SK-N-SH treated with all-trans-retinoic acid at 6 μM for 48 hours (cell line): ENCODE data around the gene GLI2.

Experiments
- ARNTL ChIP-seq: fragments of 450-650 bp; formaldehyde crosslinking; IDR thresholded peaks from 2 replicates; pipeline ENCODE4 v1.5.0; 2020; ENCODE audit warnings: low read depth, mild to moderate bottlenecking, moderate library complexity, borderline replicate concordance
- CSDC2 ChIP-seq: fragments of 250-450 bp; sonication (Bioruptor Pico); IDR thresholded peaks from 2 replicates; pipeline ENCODE4 v1.5.0; 2020; ENCODE audit warnings: mild to moderate bottlenecking, moderate library complexity
- CSRNP3 ChIP-seq: fragments of 250-450 bp; sonication (Bioruptor Pico); IDR thresholded peaks from 2 replicates; pipeline ENCODE4 v1.5.1; 2021; ENCODE audit warnings: mild to moderate bottlenecking, moderate library complexity
- ESRRG ChIP-seq: fragments of 250-450 bp; sonication (Bioruptor Pico); IDR thresholded peaks from 2 replicates; pipeline ENCODE4 v1.6.1; 2021; ENCODE audit warnings: mild to moderate bottlenecking
- RARB ChIP-seq: fragments of 250-450 bp; sonication (Bioruptor Pico); IDR thresholded peaks from 2 replicates; pipeline ENCODE4 v1.8.0; 2021; ENCODE audit warnings: mild to moderate bottlenecking, moderate library complexity
- TCF4 ChIP-seq: fragments of 250-450 bp; sonication (Bioruptor Pico); IDR thresholded peaks from 2 replicates; pipeline ENCODE4 v1.8.0; 2021; ENCODE audit warnings: mild to moderate bottlenecking, moderate library complexity, borderline replicate concordance
- ZFP3 ChIP-seq: fragments of 250-450 bp; sonication (Bioruptor Pico); IDR thresholded peaks from 2 replicates; pipeline ENCODE4 v1.5.0; 2020; ENCODE audit warnings: mild to moderate bottlenecking, moderate library complexity
- ZNF70 ChIP-seq: fragments of 450-650 bp; formaldehyde crosslinking; IDR thresholded peaks from 2 replicates; pipeline ENCODE4 v1.5.0; 2020; ENCODE audit warnings: mild to moderate bottlenecking, moderate library complexity
- TF ChIP-seq, protein P1 (sequence below): fragments of 250-450 bp; sonication (Bioruptor Pico); IDR thresholded peaks from 2 replicates; pipeline ENCODE4 v1.8.0; 2020; ENCODE audit warnings: mild to moderate bottlenecking, moderate library complexity, borderline replicate concordance

- TF ChIP-seq ESRRG (CRISPR knock-in tag) (no peak), CSRNP3 (CRISPR knock-in tag) (no peak), ZNF70 (no peak), ARNTL (no peak), RARB (CRISPR knock-in tag) (no peak), CSDC2 (CRISPR knock-in tag) (no peak), TCF4 (CRISPR knock-in tag) (no peak), ZFP3 (CRISPR knock-in tag) (no peak)
- TF ChIP-seq, protein P1, sequence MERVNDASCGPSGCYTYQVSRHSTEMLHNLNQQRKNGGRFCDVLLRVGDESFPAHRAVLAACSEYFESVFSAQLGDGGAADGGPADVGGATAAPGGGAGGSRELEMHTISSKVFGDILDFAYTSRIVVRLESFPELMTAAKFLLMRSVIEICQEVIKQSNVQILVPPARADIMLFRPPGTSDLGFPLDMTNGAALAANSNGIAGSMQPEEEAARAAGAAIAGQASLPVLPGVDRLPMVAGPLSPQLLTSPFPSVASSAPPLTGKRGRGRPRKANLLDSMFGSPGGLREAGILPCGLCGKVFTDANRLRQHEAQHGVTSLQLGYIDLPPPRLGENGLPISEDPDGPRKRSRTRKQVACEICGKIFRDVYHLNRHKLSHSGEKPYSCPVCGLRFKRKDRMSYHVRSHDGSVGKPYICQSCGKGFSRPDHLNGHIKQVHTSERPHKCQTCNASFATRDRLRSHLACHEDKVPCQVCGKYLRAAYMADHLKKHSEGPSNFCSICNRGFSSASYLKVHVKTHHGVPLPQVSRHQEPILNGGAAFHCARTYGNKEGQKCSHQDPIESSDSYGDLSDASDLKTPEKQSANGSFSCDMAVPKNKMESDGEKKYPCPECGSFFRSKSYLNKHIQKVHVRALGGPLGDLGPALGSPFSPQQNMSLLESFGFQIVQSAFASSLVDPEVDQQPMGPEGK (CRISPR knock-in tag): no peak
Measured at GRCh38 chr2:120750488-120751210, 15.0 kb downstream of the GLI2 start.
